ENCODE measurements around the gene ZNF214. TPM values are rescaled to one million over a fixed set of nuclear protein-coding genes. Genes with fewer than 3 reads are reported as not detected.

ZNF214 gene
- total RNA-seq, result not detected in 2 replicates

DNA sequence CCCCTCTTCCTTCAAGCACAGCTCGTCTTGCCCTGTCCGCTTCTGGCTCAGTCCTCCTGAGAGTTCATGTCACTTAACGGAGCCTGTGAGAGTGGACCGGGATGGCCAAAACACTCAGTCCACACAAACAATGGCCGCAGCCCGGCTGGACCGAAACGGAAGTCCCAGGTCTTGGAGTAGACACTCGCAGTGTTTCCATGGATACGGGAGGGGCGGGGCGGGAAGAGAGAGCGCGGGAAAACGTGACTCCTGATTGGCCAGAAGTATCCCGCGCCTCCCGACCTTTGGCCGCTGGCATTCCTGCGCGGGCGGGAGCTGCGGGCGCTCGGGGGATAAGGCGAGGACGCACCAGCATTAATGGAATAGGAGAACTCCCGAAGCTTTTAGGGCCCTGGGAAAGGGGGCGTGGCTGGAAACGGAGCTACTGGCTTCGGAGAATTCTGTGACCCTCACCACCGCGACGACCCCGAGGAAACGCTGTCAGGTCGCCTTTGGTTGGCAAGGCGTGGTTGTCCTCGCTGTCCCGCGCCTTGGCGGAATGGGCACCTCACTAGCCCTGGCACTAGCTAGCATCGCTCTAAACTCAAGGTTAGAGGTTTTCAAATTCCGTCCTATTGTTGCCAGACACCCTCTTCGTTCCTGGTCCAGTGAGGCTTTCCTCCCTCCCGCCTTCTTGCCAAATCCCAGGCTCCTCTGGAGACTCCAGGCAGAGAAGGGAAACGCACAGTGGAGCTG lies at the start of gene ZNF214, which contains the start of gene NLRP14:
Gene ZNF214, minus strand, starts transcription at position 164 of the 735 bp plus-strand sequence. CDS start 17,511 bp downstream, outside the sequence.
Gene NLRP14, plus strand, starts transcription at position 297 of the 735 bp plus-strand sequence. CDS start 18,108 bp downstream, outside the sequence.
- H3K4me1 Mint-ChIP-seq, result peaks cover 11% of the 10 kb centered on the region
- ChIA-PET CTCF (no interaction called here), POLR2A (no interaction called here)
- intact Hi-C loops (cut with micrococcal nuclease), result no loop called here
- no peak within 1 kb of the TSS for H3K27ac Mint-ChIP-seq
- peaks cover 35% of the 10 kb centered on the region for H3K27me3 Mint-ChIP-seq
- no peak for ATAC-seq (ENCODE audit: low read depth)
- TF ChIP-seq, protein P1, sequence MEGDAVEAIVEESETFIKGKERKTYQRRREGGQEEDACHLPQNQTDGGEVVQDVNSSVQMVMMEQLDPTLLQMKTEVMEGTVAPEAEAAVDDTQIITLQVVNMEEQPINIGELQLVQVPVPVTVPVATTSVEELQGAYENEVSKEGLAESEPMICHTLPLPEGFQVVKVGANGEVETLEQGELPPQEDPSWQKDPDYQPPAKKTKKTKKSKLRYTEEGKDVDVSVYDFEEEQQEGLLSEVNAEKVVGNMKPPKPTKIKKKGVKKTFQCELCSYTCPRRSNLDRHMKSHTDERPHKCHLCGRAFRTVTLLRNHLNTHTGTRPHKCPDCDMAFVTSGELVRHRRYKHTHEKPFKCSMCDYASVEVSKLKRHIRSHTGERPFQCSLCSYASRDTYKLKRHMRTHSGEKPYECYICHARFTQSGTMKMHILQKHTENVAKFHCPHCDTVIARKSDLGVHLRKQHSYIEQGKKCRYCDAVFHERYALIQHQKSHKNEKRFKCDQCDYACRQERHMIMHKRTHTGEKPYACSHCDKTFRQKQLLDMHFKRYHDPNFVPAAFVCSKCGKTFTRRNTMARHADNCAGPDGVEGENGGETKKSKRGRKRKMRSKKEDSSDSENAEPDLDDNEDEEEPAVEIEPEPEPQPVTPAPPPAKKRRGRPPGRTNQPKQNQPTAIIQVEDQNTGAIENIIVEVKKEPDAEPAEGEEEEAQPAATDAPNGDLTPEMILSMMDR (IDR thresholded peaks at IDR 0.05), result no peak
- H3K4me3 Mint-ChIP-seq, result peak within 1 kb of the TSS; percentile 69
- no peaks in the 10 kb centered on the region for H3K9me3 Mint-ChIP-seq
- no peak for DNase-seq
- H3K36me3 Mint-ChIP-seq (ENCODE audit: low read depth), result no peaks in the 10 kb centered on the region

GRCh38 chr11:7062534-7062933 lies 42.4 kb upstream of the ZNF214 start:
- CTCF ChIA-PET, result no interaction called here
- peaks cover 3% of the 10 kb centered on the region for H3K9me3 Mint-ChIP-seq
- no peak for ATAC-seq (ENCODE audit: low read depth)

GRCh38 chr11:7060868-7061267 lies 40.7 kb upstream of the ZNF214 start:
- no peaks in the 10 kb centered on the region for H3K4me1 Mint-ChIP-seq
- no peak overlapping the region for H3K4me3 Mint-ChIP-seq
- ATAC-seq (ENCODE audit: low read depth), result no peak
- no peak overlapping the region for H3K27ac Mint-ChIP-seq
- DNase-seq, result no peak
- CTCF ChIA-PET, result no interaction called here
- intact Hi-C loops (cut with micrococcal nuclease), result no loop called here
- no peaks in the 10 kb centered on the region for H3K27me3 Mint-ChIP-seq
- POLR2A ChIA-PET, result no interaction called here
- H3K36me3 Mint-ChIP-seq (ENCODE audit: low read depth), result no peaks in the 10 kb centered on the region
- TF ChIP-seq, protein P1 (IDR thresholded peaks at IDR 0.05), result no peak
- H3K9me3 Mint-ChIP-seq, result no peaks in the 10 kb centered on the region

More at GRCh38 chr11:7062534-7062933, 42.4 kb upstream of the ZNF214 start:
- TF ChIP-seq, protein P1 (IDR thresholded peaks at IDR 0.05), result no peak
- no peak overlapping the region for H3K27ac Mint-ChIP-seq
- H3K36me3 Mint-ChIP-seq (ENCODE audit: low read depth), result no peaks in the 10 kb centered on the region
- H3K4me1 Mint-ChIP-seq, result no peaks in the 10 kb centered on the region
- no peak for DNase-seq
- intact Hi-C loops (cut with micrococcal nuclease), result no loop called here
- POLR2A ChIA-PET, result no interaction called here
- no peak overlapping the region for H3K4me3 Mint-ChIP-seq
- no peaks in the 10 kb centered on the region for H3K27me3 Mint-ChIP-seq

DNA sequence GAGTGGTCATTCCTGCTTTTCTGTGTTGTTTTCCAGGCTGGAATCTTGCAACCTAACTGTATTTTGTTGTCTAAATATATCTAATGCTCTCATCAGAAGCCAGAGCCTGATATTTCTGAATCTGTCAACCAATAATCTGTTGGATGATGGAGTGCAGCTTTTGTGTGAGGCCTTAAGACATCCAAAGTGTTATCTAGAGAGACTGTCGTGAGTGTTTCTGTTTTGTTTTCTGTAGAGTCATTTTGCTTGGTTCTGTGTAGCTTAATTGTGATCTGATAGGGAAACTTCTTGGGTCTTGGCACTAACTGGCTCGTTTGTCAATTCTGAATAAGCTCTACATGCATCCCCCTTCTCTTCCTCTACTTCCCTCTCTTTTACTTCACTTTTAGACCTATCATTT lies 37.5 kb upstream of the ZNF214 start:
- Mint-ChIP-seq H3K27me3 (no peaks in the 10 kb centered on the region), H3K27ac (no peak overlapping the region), H3K4me1 (no peaks in the 10 kb centered on the region), H3K9me3 (no peaks in the 10 kb centered on the region), H3K36me3 (ENCODE audit: low read depth) (no peaks in the 10 kb centered on the region), H3K4me3 (no peak overlapping the region)
- intact Hi-C loops (cut with micrococcal nuclease), result no loop called here
- POLR2A ChIA-PET, result no interaction called here
- TF ChIP-seq, protein P1 (IDR thresholded peaks at IDR 0.05), result no peak
- CTCF ChIA-PET, result no interaction called here
- no peak for ATAC-seq (ENCODE audit: low read depth)
- no peak for DNase-seq

- no peak overlapping the region for H3K27ac Mint-ChIP-seq
- POLR2A ChIA-PET, result no interaction called here
- H3K4me3 Mint-ChIP-seq, result no peak overlapping the region
- no peaks in the 10 kb centered on the region for H3K36me3 Mint-ChIP-seq (ENCODE audit: low read depth)
- ATAC-seq (ENCODE audit: low read depth), result no peak
- no peaks in the 10 kb centered on the region for H3K27me3 Mint-ChIP-seq
- DNase-seq, result no peak
- CTCF ChIA-PET, result no interaction called here
- intact Hi-C loops (cut with micrococcal nuclease), result no loop called here
- H3K4me1 Mint-ChIP-seq, result no peaks in the 10 kb centered on the region
- TF ChIP-seq, protein P1 (IDR thresholded peaks at IDR 0.05), result no peak
- H3K9me3 Mint-ChIP-seq, result no peaks in the 10 kb centered on the region
Measured at GRCh38 chr11:7056828-7057513, 36.8 kb upstream of the ZNF214 start.
